GM08714 (cell line): ENCODE data around the gene STAU1.
A peak's percentile ranks its signal among the peaks of the same experiment; 100 is the strongest.
"Not testable (repeated sequence)": the region's sequence is repeated elsewhere in the genome, so short reads cannot be mapped to it uniquely, and the experiment has no call there.

Experiments used
- H3K4me3 ChIP-seq: fragments of 200-500 bp; sonication (Bioruptor generic); 2 replicates; pipeline ENCODE4 v1.5.1; 2014; ENCODE audit warnings: mild to moderate bottlenecking, low read length, inconsistent platforms
- ZNF274 ChIP-seq: IDR thresholded peaks from 2 replicates; pipeline ENCODE4 v1.6.1; 2012; ENCODE audit warnings: mild to moderate bottlenecking, low read depth, low read length

STAU1 gene

GRCh38 chr20:49216991-49217578, 29.0 kb upstream of the STAU1 start:
- H3K4me3 ChIP-seq: no peak overlapping the region; the same call in 1 of the 2 replicates
- no peak for TF ChIP-seq ZNF274

DNA sequence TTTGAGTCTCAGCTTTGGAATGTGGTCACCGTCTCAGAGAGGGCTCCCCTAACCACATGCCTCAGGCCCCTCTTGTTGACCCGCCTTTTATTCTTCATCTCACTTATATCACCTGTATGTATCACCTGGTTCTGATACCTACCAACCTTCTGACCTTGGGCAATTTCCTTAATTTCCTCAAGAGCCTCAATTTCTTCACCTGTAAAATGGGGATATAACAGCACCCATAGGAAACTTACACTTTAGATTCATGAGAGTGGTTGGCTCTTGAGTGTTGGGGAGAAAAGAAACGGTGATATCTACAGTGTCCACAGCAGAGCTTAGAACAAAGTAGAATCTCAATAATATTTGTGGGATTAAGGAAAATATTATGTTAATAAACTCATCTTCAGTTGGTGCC, 27.1 kb upstream of the STAU1 start:
- no peak overlapping the region for H3K4me3 ChIP-seq
- TF ChIP-seq ZNF274: no peak

DNA sequence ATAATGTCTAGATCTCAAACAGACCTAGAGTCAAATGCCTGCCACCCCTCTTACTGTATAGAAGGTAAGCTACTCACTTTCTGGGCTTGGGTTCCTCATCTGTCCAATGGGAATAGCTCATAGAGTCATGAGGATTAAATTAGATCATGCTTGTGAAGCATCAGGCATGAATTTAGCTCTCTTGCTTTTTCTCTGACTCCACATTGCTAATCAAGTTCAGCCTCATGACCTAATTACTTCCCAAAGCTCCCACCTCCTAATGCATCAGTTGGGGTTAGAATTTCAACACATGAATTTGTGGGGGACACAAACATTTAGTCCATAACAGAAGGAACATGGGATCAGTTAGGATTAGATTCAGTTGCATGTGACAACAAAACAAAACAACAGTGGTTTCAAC, 26.4 kb upstream of the STAU1 start:
- no peak overlapping the region for H3K4me3 ChIP-seq
- no peak for TF ChIP-seq ZNF274

- TF ChIP-seq ZNF274: no peak
- no peak overlapping the region for H3K4me3 ChIP-seq
These were observed 22.6 kb upstream of the STAU1 start for GRCh38 chr20:49210757-49211110.

DNA sequence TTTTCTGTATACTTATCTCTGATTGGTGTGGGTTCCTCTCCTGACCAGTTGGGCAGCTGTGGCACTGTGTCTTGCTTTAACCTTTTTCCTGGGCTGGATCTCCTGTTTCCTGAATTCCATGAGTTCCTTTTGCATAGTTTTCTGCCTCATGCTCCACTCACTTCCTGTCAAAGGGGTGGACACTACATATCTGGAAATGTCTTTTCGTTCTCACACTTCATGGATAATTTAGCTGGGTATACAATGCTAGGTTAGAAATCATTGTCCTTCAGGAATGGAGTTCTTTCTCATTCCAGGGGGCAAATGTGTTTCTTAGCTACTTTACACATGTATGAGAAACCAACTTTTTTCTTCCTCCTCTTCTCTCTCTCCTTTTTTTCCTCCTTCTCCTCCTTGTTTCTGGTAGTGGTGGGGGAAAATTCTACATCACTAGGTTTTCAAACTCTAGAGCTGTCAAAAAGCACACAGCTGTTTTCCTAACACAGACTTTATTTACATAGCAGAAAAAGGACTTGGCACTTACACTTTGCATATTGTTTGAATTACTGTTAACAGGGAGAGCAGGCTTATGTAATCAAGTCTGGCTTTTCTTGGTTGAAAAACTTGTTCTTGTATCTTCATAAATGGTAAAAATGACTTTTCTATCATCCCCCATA, 22.1 kb upstream of the STAU1 start:
- TF ChIP-seq ZNF274: no peak
- H3K4me3 ChIP-seq: no peak overlapping the region

- TF ChIP-seq ZNF274: no peak
- no peak overlapping the region for H3K4me3 ChIP-seq
These were observed 18.9 kb upstream of the STAU1 start for GRCh38 chr20:49207076-49207475.

DNA sequence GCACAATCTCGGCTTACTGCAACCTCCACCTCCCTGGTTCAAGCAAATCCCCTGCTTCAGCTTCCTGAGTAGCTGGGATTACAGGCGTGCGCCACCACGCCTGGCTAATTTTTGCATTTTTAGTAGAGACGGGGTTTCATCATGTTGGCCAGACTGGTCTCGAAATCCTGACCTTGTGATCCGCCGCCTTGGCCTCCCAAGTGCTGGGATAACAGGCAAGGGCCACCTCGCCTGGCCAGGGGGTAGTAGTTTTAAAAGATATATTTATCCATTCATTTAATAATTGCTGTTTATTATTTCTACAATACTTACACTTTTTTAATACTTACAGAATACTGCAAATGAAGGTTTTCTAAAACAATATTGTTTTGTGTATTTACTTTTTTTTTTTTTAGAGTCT, 15.6 kb upstream of the STAU1 start:
- TF ChIP-seq ZNF274: no peak
- H3K4me3 ChIP-seq: no peak overlapping the region

DNA sequence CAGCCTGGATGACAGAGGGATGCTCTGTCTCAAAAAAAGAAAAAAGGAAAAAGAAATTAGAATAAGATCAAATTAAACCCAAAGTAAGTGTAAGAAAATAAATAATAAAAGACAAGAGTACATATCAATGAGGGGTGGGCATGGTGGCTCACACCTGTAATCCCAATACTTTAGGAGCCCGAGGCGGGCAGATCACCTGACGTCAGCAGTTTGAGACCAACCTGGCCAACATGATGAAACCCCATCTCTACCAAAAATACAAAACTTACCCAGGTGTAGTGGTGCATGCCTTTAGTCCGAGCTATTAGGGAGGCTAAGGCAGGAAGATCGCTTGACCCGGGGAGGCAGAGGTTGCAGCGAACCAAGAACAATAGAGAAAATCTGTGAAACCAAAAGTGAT, 14.9 kb upstream of the STAU1 start:
- no peak overlapping the region for H3K4me3 ChIP-seq
- no peak for TF ChIP-seq ZNF274

DNA sequence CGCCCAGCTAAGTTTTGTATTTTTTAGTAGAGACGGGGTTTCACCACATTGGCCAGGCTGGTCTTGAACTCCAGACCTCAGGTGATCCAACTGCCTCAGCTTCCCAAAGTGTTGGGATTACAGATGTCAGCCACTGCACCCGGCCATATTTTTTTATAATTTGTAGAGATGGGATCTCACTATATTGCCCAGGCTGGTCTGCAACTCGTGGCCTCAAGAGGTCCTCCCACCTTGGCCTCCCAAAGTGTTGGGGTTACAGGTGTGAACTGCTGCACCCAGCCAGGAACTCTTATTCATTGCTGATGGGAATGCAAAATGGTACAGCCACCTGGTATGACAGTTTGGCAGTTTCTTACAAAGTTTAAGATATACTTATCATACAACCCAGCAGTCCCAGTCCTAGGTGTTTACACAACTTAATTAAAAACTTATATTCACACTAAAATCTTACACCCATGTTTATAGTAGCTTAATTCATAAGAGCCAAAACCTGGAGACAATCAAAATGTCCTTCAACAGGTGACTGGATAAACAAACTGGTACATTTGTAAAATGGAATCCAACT, 11.7 kb upstream of the STAU1 start:
- no peak for TF ChIP-seq ZNF274
- no peak overlapping the region for H3K4me3 ChIP-seq

GRCh38 chr20:49192944-49193518, 4.9 kb upstream of the STAU1 start:
- H3K4me3 ChIP-seq: not testable (repeated sequence)

DNA sequence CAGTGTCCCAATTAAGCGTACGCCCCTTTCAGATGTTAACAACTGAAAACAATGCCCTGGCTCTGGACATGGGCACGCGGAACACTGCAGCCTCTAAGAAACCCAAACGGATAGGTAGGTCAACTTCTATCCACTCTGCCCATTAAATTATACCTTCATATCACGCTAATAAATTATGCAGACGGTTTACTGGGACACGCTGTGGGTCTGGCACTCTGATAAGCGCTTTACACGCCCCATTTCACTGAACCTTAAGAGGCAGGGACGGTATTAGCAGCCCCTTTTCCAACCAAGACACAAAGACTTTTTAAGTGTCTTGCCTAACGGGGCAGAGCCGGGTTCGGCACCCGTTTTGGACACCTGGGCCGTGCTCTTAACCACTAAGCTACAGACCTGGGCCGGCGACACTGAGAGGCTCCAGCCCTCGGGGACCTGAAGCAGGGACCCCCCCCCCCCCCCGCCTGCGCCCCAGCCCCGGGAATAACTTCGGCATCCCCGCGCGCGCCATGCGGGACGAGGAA, 744 bp downstream of the STAU1 start:
- no peak for TF ChIP-seq ZNF274
- peak overlapping the region; percentile 100 for H3K4me3 ChIP-seq

- H3K4me3 ChIP-seq: peak overlapping the region; percentile 100
- no peak for TF ChIP-seq ZNF274
These were observed 1.4 kb downstream of the STAU1 start for GRCh38 chr20:49186535-49187329.

GRCh38 chr20:49185071-49185761, 2.9 kb downstream of the STAU1 start:
- no peak for TF ChIP-seq ZNF274
- no peak overlapping the region for H3K4me3 ChIP-seq

DNA sequence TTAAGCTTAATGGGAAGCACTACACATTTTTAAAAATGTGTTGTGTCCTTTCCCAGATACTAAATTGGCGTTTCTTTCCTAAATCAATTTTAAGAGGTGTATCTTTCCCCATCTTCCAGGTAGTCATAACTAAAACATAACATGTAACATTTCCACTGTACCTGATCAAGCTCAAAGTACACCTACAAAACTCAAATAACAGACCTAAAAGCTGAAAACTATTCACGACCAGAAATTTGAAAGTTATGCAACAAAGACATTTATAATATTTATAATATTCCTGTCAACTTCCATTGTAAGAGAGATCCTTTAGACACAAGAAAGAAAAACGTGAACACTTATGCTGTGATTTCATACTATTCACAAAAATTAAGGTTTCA, 3.5 kb downstream of the STAU1 start:
- TF ChIP-seq ZNF274: no peak
- H3K4me3 ChIP-seq: no peak overlapping the region

DNA sequence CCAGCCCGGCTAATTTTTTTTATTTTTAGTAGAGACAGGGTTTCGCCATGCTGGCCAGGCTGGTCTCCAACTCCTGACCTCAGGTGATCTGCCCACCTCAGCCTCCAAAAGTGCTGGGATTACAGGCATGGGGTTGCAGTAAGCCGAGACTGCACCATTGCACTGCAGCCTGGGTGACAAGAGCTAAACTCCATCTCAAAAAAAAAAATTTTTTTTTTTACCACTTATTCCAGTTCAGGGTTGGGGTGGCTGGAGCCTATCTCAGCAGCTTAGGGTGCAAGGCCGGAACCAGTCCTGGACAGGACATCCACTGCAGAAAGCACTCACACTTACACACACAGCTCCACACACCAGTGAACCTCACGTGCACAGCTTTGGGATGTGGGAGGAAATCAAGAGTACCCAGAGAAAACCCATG, 4.0 kb downstream of the STAU1 start:
- H3K4me3 ChIP-seq: not testable (repeated sequence)
